Mammary epithelial cell (primary cell): ENCODE results near the gene AUTS2.

Source experiments
- EZH2 ChIP-seq: IDR thresholded peaks from 2 replicates; pipeline ENCODE4 v1.6.1; 2012; ENCODE audit warnings: low read length, inconsistent platforms, borderline replicate concordance
- TF ChIP-seq, protein P1 (sequence below), 2 donors: IDR thresholded peaks in 1 of 2; conservative IDR thresholded peaks in 1 of 2; 2 replicates each; pipeline ENCODE4 v1.5.1; 2011 to 2012; ENCODE audit warnings: inconsistent platforms in 2 of 2, low read length in 2 of 2, mild to moderate bottlenecking in 2 of 2, control low read depth in 1 of 2, low read depth in 1 of 2; ENCODE audit not compliant: insufficient read depth in 1 of 2; ENCODE audit errors: extremely low read depth in 1 of 2

GRCh38 chr7:69770613-69771012, 172.3 kb downstream of the AUTS2 start:
- TF ChIP-seq, protein P1, sequence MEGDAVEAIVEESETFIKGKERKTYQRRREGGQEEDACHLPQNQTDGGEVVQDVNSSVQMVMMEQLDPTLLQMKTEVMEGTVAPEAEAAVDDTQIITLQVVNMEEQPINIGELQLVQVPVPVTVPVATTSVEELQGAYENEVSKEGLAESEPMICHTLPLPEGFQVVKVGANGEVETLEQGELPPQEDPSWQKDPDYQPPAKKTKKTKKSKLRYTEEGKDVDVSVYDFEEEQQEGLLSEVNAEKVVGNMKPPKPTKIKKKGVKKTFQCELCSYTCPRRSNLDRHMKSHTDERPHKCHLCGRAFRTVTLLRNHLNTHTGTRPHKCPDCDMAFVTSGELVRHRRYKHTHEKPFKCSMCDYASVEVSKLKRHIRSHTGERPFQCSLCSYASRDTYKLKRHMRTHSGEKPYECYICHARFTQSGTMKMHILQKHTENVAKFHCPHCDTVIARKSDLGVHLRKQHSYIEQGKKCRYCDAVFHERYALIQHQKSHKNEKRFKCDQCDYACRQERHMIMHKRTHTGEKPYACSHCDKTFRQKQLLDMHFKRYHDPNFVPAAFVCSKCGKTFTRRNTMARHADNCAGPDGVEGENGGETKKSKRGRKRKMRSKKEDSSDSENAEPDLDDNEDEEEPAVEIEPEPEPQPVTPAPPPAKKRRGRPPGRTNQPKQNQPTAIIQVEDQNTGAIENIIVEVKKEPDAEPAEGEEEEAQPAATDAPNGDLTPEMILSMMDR (conservative IDR thresholded peaks at IDR 0.05 in 1 of 2, IDR thresholded peaks at IDR 0.05 in 1 of 2; ENCODE audit: extremely low read depth in 1 of 2, insufficient read depth in 1 of 2, low read depth in 1 of 2, low read length in 2 of 2), result no peak
- TF ChIP-seq EZH2, result no peak
